Measurements from ENCODE around the gene SCIMP. TPM values are rescaled to one million over a fixed set of nuclear protein-coding genes. Genes with fewer than 3 reads are reported as not detected.
"Not testable (repeated sequence)": the region's sequence is repeated elsewhere in the genome, so short reads cannot be mapped to it uniquely, and the experiment has no call there.

SCIMP gene
- total RNA-seq, 3 donors from 2014 or later, result 1.1 to 3.0 (median 2.8) TPM

DNA sequence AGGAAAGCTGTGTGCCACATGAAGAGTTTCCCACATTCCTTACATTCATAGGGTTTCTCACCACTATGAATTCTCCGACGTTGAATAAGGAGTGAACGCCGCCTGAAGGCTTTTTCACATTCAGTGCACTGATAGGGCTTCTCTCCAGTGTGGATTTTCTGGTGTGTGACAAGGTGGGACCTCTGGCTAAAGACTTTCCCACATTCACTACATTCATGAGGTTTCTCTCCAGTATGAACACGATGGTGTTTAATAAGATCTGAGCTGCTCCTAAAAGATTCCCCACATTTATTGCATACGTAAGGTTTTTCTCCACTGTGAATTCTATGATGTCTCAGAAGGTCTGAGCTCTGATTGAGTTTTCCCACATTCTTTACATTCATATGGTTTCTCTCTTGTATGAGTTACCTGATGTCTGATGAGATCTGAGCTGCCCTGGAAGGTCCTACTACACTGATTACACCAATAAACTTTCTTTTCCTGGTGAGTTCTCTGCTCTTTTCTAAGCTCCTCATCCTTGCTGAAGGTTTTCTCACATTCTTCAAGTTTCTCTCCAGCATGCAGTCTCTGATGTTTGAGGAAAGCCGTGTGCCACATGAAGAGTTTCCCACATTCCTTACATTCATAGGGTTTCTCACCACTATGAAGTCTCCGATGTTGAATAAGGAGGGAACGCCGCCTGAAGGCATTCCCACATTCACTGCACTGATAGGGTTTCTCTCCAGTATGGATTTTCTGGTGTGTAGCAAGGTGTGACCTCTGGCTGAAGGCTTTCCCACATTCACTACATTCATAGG, 53.0 kb downstream of the SCIMP start:
- peaks cover 100% of the 10 kb centered on the region for H3K9me3 ChIP-seq
- no peak for DNase-seq
- no peak overlapping the region for H3K4me3 ChIP-seq
- intact Hi-C loops (cut with DNase I, micrococcal nuclease), result no loop called here
- no peaks in the 10 kb centered on the region for H3K4me1 ChIP-seq (ENCODE audit: low read depth)
- no peaks in the 10 kb centered on the region for H3K36me3 ChIP-seq (ENCODE audit: low read depth)
- TF ChIP-seq, protein P1, sequence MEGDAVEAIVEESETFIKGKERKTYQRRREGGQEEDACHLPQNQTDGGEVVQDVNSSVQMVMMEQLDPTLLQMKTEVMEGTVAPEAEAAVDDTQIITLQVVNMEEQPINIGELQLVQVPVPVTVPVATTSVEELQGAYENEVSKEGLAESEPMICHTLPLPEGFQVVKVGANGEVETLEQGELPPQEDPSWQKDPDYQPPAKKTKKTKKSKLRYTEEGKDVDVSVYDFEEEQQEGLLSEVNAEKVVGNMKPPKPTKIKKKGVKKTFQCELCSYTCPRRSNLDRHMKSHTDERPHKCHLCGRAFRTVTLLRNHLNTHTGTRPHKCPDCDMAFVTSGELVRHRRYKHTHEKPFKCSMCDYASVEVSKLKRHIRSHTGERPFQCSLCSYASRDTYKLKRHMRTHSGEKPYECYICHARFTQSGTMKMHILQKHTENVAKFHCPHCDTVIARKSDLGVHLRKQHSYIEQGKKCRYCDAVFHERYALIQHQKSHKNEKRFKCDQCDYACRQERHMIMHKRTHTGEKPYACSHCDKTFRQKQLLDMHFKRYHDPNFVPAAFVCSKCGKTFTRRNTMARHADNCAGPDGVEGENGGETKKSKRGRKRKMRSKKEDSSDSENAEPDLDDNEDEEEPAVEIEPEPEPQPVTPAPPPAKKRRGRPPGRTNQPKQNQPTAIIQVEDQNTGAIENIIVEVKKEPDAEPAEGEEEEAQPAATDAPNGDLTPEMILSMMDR (IDR thresholded peaks at IDR 0.05), result no peak
- no peak for ATAC-seq

DNA sequence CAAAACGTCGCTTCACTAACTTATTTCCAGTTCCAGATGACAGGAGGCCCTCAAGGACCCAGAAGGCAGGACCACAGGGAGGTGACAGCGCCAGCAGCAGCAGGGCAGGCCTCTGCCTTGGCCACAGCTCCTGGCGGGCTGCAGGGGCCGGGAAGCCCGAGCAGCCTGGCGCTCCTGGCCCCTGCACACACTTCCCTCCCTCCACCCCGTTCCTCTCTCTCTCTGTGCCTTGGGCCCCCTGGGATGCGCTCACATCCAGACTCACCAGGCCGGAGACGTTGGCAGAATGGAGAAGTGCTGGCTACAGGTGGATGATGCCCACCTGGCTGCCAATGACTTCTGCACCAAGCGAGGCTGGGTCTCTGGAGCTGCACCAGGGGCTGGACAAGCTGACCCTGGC, 55.7 kb downstream of the SCIMP start:
- TF ChIP-seq, protein P1 (IDR thresholded peaks at IDR 0.05), result no peak
- intact Hi-C loops (cut with DNase I, micrococcal nuclease), result no loop called here
- DNase-seq (no peak), ATAC-seq (no peak)
- H3K36me3 ChIP-seq (ENCODE audit: low read depth), result no peaks in the 10 kb centered on the region
- H3K4me3 ChIP-seq, result no peak overlapping the region
- H3K9me3 ChIP-seq, result peaks cover 92% of the 10 kb centered on the region
- H3K4me1 ChIP-seq (ENCODE audit: low read depth), result no peaks in the 10 kb centered on the region

DNA sequence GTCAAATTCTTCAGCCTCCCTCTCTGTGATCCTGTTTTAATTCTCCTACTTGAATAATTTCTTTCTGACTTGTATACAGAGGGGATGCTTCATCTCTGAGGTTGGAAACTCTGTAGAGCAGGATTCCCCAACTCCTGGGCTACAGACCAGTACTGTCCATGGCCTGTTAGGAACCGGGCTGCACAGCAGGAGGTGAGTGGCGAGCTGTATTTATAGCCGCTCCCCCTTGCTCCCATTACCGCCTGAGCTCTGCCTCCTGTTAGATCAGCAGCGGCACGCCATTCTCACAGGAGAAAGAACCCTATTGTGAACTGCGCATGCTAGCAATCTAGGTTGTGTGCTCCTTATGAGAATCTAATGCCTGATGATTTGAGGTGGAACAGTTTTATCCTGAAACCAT, 59.6 kb downstream of the SCIMP start:
- ATAC-seq; DNase-seq; intact Hi-C loops (cut with DNase I, micrococcal nuclease); H3K4me1 ChIP-seq (ENCODE audit: low read depth); H3K4me3 ChIP-seq; H3K36me3 ChIP-seq (ENCODE audit: low read depth): not testable (repeated sequence)
- H3K9me3 ChIP-seq, result peaks cover 58% of the 10 kb centered on the region

DNA sequence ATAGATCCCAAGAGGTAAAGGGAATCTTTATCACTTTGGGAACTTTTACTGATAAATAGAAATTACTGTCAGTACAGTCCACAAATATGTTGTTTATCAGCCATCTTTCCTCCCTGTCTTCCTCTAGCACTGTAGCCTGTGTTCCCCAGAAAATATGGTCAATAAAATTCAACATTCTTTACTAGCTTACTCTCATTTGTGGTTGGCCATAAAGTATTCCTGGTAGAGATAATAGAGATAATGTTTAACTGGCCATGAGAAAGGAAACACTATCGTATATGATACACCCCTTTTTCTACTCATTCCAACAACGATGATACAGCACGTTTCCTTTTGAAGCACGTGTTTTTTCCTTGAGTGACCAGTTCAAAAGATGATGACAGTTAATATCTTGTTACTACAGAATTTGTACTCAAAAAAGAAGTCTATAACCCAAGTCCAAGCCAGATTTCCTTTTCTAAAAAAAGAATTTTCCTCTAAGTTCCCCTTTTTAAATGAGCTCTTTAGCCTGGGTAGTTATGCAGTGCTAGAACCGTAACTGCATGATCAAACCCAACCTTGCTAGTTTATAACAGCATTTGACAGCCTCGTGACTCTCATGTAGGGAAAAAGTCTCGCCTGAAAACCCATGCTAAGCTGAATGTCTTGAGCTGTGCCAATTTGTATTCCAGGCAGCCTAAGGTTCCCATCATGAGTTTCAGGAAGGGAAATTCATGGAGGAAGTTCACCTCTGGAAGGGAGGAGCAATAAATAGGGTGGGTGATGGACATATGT, 68.7 kb downstream of the SCIMP start:
- H3K4me1 ChIP-seq (ENCODE audit: low read depth); H3K4me3 ChIP-seq; H3K36me3 ChIP-seq (ENCODE audit: low read depth); H3K9me3 ChIP-seq; intact Hi-C loops (cut with DNase I, micrococcal nuclease): not testable (repeated sequence)
- ATAC-seq, result peak; percentile 44
- DNase-seq, result peak in 1 of 3 donors; percentile 20

DNA sequence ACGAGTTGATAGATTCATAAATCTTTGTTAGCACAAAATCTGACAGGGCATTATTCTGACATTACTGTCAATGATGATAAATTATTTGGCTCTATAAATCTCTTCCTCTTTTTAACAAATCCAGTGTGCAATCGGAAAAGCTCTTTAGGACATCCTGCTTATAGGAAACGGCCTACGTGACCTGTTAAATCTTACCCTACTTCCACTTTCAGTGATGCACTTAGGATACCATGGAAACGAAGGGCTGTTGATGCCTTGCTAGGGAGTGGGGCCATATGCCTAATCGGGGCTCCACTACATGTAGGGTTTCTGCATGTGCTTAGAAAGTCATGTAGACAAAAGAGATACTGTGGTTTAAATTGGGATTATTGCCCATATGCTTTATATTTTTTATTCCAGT, 70.2 kb downstream of the SCIMP start:
- ATAC-seq (peak; percentile 12), DNase-seq (no peak)
- H3K4me1 ChIP-seq (ENCODE audit: low read depth), result peaks cover 5% of the 10 kb centered on the region
- H3K9me3 ChIP-seq, result no peaks in the 10 kb centered on the region
- H3K36me3 ChIP-seq (ENCODE audit: low read depth), result no peaks in the 10 kb centered on the region
- H3K4me3 ChIP-seq, result no peak overlapping the region
- intact Hi-C loops (cut with DNase I, micrococcal nuclease), result no loop called here
- TF ChIP-seq, protein P1 (IDR thresholded peaks at IDR 0.05), result no peak

DNA sequence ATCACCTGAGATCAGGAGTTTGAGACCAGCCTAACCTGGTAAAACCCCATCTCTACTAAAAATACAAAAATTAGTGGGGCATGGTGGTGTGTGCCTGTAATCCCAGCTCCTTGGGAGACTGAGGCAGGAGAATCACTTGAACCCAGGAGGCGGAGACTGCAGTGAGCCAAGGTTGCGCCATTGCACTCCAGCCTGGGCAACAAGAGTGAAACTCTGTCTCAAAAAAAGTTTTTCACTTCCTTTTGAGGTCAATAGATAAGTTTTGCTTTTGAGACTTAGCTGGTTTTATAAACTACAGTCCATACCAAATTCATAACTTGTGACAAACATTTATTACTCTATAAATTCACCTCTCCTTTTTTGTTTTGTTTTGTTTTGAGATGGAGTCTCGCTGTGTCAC, 72.9 kb downstream of the SCIMP start:
- DNase-seq; H3K4me3 ChIP-seq; H3K4me1 ChIP-seq (ENCODE audit: low read depth); H3K36me3 ChIP-seq (ENCODE audit: low read depth); intact Hi-C loops (cut with DNase I, micrococcal nuclease); ATAC-seq; H3K9me3 ChIP-seq: not testable (repeated sequence)

DNA sequence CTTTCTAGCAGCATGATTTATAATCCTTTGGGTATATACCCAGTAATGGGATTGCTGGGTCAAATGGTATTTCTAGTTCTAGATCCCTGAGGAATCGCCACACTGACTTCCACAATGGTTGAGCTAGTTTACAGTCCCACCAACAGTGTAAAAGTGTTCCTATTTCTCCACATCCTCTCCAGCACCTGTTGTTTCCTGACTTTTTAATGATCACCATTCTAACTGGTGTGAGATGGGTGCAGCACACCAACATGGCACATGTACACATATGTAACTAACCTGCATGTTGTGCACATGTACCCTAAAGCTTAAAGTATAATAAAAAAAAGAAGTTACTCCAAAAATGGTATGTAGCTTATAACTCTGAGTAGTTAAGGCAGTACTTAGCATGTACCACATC, 74.0 kb downstream of the SCIMP start:
- intact Hi-C loops (cut with DNase I, micrococcal nuclease); H3K4me3 ChIP-seq; H3K4me1 ChIP-seq (ENCODE audit: low read depth); ATAC-seq; H3K36me3 ChIP-seq (ENCODE audit: low read depth); H3K9me3 ChIP-seq; DNase-seq: not testable (repeated sequence)

Other genes starting within 250 kb of the SCIMP start
- 10 to 100 TPM; 56.6 to 71.7 (median 57.1) TPM for gene CAMTA2, start 247.2 kb downstream of the SCIMP start, total RNA-seq
- gene INCA1, start 237.3 kb downstream of the SCIMP start, total RNA-seq, result 1 to 10 TPM; 1.8 to 4.5 (median 3.5) TPM
- 100 to 1,000 TPM; 219 to 286 (median 273) TPM for gene KIF1C, start 236.9 kb downstream of the SCIMP start, total RNA-seq
- 1 to 10 TPM; 3.0 to 5.3 (median 3.6) TPM for gene SLC52A1, start 199.4 kb downstream of the SCIMP start, total RNA-seq
- gene ZFP3, start 156.4 kb downstream of the SCIMP start, total RNA-seq, result 10 to 100 TPM in 2 of 3 donors, 1 to 10 TPM in 1; 8.0 to 11.2 (median 10.8) TPM
- gene ZNF232, start 123.0 kb downstream of the SCIMP start, total RNA-seq, result 10 to 100 TPM in 1 of 3 donors, 1 to 10 TPM in 2; 8.2 to 12.1 (median 8.4) TPM
- gene USP6, start 118.8 kb downstream of the SCIMP start, total RNA-seq, result under 1 TPM in 2 of 3 donors, not detected in 1; 0.09 to 0.10 TPM
- gene ZNF594, start 43.0 kb downstream of the SCIMP start, total RNA-seq, result 10 to 100 TPM in 1 of 3 donors, 1 to 10 TPM in 2; 4.7 to 10.9 (median 6.5) TPM
- 10 to 100 TPM; 24.9 to 53.4 (median 30.7) TPM for gene RABEP1, start 47.4 kb upstream of the SCIMP start, total RNA-seq
- 10 to 100 TPM; 46.1 to 72.3 (median 50.8) TPM for gene NUP88, start 184.8 kb upstream of the SCIMP start, total RNA-seq
- gene RPAIN, start 185.3 kb upstream of the SCIMP start, total RNA-seq, result 10 to 100 TPM; 29.7 to 34.3 (median 32.1) TPM
- 100 to 1,000 TPM in 2 of 3 donors, 10 to 100 TPM in 1; 81.0 to 145 (median 101) TPM for gene C1QBP, start 204.3 kb upstream of the SCIMP start, total RNA-seq
- gene DHX33, start 234.1 kb upstream of the SCIMP start, total RNA-seq, result 10 to 100 TPM in 1 of 3 donors, 1 to 10 TPM in 2; 9.4 to 12.7 (median 9.7) TPM

Measured in mucosa of descending colon (tissue), 3 donors.